GM12878 (cell line): ENCODE measurements around the gene PLEKHO1. TPM values are rescaled to one million over a fixed set of nuclear protein-coding genes. Genes with fewer than 3 reads are reported as not detected.
A peak's percentile ranks its signal among the peaks of the same experiment; 100 is the strongest.

Experiments used
- BCLAF1 ChIP-seq: fragments of 450-650 bp; IDR thresholded peaks from 2 replicates; pipeline ENCODE4 v1.6.1; 2017; ENCODE audit warnings: antibody characterized with exemption, mild to moderate bottlenecking, moderate library complexity
- CBX3 ChIP-seq: fragments of 200-600 bp; sonication (generic); IDR thresholded peaks from 2 replicates; pipeline ENCODE4 v1.6.1; 2016; ENCODE audit warnings: low read depth, borderline replicate concordance
- CHD1 ChIP-seq: IDR thresholded peaks from 2 replicates; pipeline ENCODE4 v1.6.1; 2012; ENCODE audit warnings: low read depth, low read length, improper control_type of control experiment
- DPF2 ChIP-seq: fragments of 450-650 bp; IDR thresholded peaks from 2 replicates; pipeline ENCODE4 v1.6.1; 2017; ENCODE audit warnings: mild to moderate bottlenecking
- ETV6 ChIP-seq, 2 experiments: fragments of 450-650 bp in 1 of 2; IDR thresholded peaks in 1 of 2; conservative IDR thresholded peaks in 1 of 2; 2 replicates each; pipeline ENCODE4 v1.6.1; 2014; ENCODE audit warnings: antibody characterized with exemption in 1 of 2, borderline replicate concordance in 1 of 2, low read depth in 1 of 2, mild to moderate bottlenecking in 1 of 2, moderate library complexity in 1 of 2
- GABPA ChIP-seq: IDR thresholded peaks from 2 replicates; pipeline ENCODE4 v1.6.1; 2014; ENCODE audit warnings: antibody characterized with exemption, low read depth, mild to moderate bottlenecking, inconsistent platforms
- HDAC2 ChIP-seq: fragments of 200-600 bp; sonication (generic); IDR thresholded peaks from 2 replicates; pipeline ENCODE4 v1.6.1; 2017
- IKZF2 ChIP-seq, 2 experiments: fragments of 450-650 bp; IDR thresholded peaks; 2 replicates each; pipeline ENCODE4 v1.6.1; 2017; ENCODE audit warnings: mild to moderate bottlenecking in 2 of 2, moderate library complexity in 2 of 2
- IRF5 ChIP-seq: fragments of 450-650 bp; IDR thresholded peaks from 2 replicates; pipeline ENCODE4 v1.6.1; 2017; ENCODE audit warnings: borderline replicate concordance
- MLLT1 ChIP-seq: fragments of 450-650 bp; IDR thresholded peaks from 2 replicates; pipeline ENCODE4 v1.6.1; 2016; ENCODE audit warnings: mild to moderate bottlenecking
- MTA3 ChIP-seq: IDR thresholded peaks from 2 replicates; pipeline ENCODE4 v1.6.1; 2012; ENCODE audit warnings: low read length, inconsistent platforms, borderline replicate concordance
- NFIC ChIP-seq: IDR thresholded peaks from 2 replicates; pipeline ENCODE4 v1.6.1; 2012; ENCODE audit warnings: low read depth, mild to moderate bottlenecking, inconsistent platforms, low read length, moderate library complexity
- NKRF ChIP-seq: fragments of 450-650 bp; conservative IDR thresholded peaks from 2 replicates; pipeline ENCODE4 v1.6.1; 2017; ENCODE audit warnings: mild to moderate bottlenecking, moderate library complexity
- NR2C2 ChIP-seq: IDR thresholded peaks from 2 replicates; pipeline ENCODE4 v1.6.1; 2011; ENCODE audit warnings: borderline replicate concordance, low read depth; ENCODE audit not compliant: control insufficient read depth, insufficient read length
- NR2F1 ChIP-seq: fragments of 450-650 bp; conservative IDR thresholded peaks from 2 replicates; pipeline ENCODE4 v1.6.1; 2017; ENCODE audit warnings: mild to moderate bottlenecking
- POLR2AphosphoS5 ChIP-seq: IDR thresholded peaks from 2 replicates; pipeline ENCODE4 v1.6.1; 2011; ENCODE audit warnings: mild to moderate bottlenecking, low read length, inconsistent platforms
- SMAD1 ChIP-seq: fragments of 450-650 bp; IDR thresholded peaks from 2 replicates; pipeline ENCODE4 v1.6.1; 2018; ENCODE audit warnings: mild to moderate bottlenecking, low read depth; ENCODE audit not compliant: partially characterized antibody
- TAF1 ChIP-seq: IDR thresholded peaks from 2 replicates; pipeline ENCODE4 v1.6.1; 2011; ENCODE audit warnings: mild to moderate bottlenecking, low read depth, low read length, borderline replicate concordance
- TARDBP ChIP-seq: IDR thresholded peaks from 2 replicates; pipeline ENCODE4 v1.6.1; 2016; ENCODE audit warnings: borderline replicate concordance
- TCF12 ChIP-seq: IDR thresholded peaks from 2 replicates; pipeline ENCODE4 v1.6.1; 2011; ENCODE audit warnings: low read depth, mild to moderate bottlenecking, low read length
- TCF7 ChIP-seq: IDR thresholded peaks from 2 replicates; pipeline ENCODE4 v1.6.1; 2014; ENCODE audit warnings: antibody characterized with exemption, borderline replicate concordance
- YY1 ChIP-seq: IDR thresholded peaks from 2 replicates; pipeline ENCODE4 v1.6.1; 2011; ENCODE audit warnings: low read depth, mild to moderate bottlenecking, low read length
- ZNF274 ChIP-seq: IDR thresholded peaks from one replicate; pipeline ENCODE4 v1.8.0; 2011; ENCODE audit not compliant: insufficient read length, insufficient read depth
- ZZZ3 ChIP-seq: IDR thresholded peaks from 2 replicates; pipeline ENCODE4 v1.6.1; 2011; ENCODE audit warnings: low read depth; ENCODE audit not compliant: control insufficient read depth, insufficient read length
- polyA plus RNA-seq, 11 experiments: library from polyadenylated mRNA; depleted of rRNA in 4 of 11; unstranded in 6 of 11; stranded (reverse) in 5 of 11; fragments of >200 nt; fragmentation: Nextera tagmentation in 4 of 11; fragmentation: Illumina TruSeq in 1 of 11; extraction: Ambion mirVana in 4 of 11; extraction: Trizol in 1 of 11; gene quantifications; 1 replicate in 1 of 11; 2 replicates in 10 of 11; pipeline versions ENCODE4 v1.2.1 to v1.2.3, GENCODE V29; 2011 to 2016; ENCODE audit warnings: inconsistent platforms in 2 of 11, missing spikeins in 2 of 11, low read depth in 1 of 11
- total RNA-seq, 4 experiments: library from RNA; depleted of rRNA in 3 of 4; stranded (reverse); fragments of >200 nt in 3 of 4; fragmentation: Illumina TruSeq in 1 of 4; extraction: Trizol in 1 of 4; gene quantifications; 2 replicates each; pipeline versions ENCODE4 v1.2.1 to v1.2.3, GENCODE V29; 2013 to 2021

PLEKHO1 gene
- total and polyA plus RNA-seq, 10 of the 15 experiments (the other 5 are each of a cell fraction or from before 2014, with no cell fraction given) = 5.3 to 184 (median 88.8) TPM

- TF ChIP-seq TAF1 (peak; percentile 50; the same call in 1 of the 2 replicates), IRF5 (no peak), POLR2AphosphoS5 (peak; percentile 90; the same call in 1 of the 2 replicates), NKRF (no peak), MTA3 (no peak), CBX3 (no peak), TCF12 (no peak), IKZF2 (IDR thresholded peaks at IDR 0.05) (peak in 1 of 2 experiments; percentile 43; a peak in 2 of 4 replicates), TCF7 (no peak), NR2C2 (no peak), NFIC (no peak), DPF2 (0 out of 2 replicates have a peak, but pooled peaks have one; percentile 48), NR2F1 (peak; percentile 50; the same call in 1 of the 2 replicates), ZZZ3 (no peak), HDAC2 (no peak), YY1 (no peak), ZNF274 (no peak), MLLT1 (no peak), TARDBP (no peak), GABPA (no peak), SMAD1 (no peak), BCLAF1 (no peak), CHD1 (no peak), ETV6 (conservative IDR thresholded peaks at IDR 0.05 in 1 of 2, IDR thresholded peaks at IDR 0.05 in 1 of 2; ENCODE audit: borderline replicate concordance in 1 of 2, low read depth in 1 of 2) (peak in 1 of 2 experiments; percentile 53; a peak in 1 of 4 replicates)
Observed at GRCh38 chr1:150159550-150159949, 9.8 kb downstream of the PLEKHO1 start (continued).
